GM23248 (cell line): ENCODE results near the gene UQCRHL.

Experiments
- EZH2 ChIP-seq: fragments of 200-600 bp; sonication (generic); IDR thresholded peaks from 2 replicates; pipeline ENCODE4 v1.6.1; 2018; ENCODE audit warnings: antibody characterized with exemption, mild to moderate bottlenecking; ENCODE audit not compliant: insufficient read depth, poor library complexity, severe bottlenecking
- EZH2phosphoT487 ChIP-seq: fragments of 200-600 bp; sonication (generic); IDR thresholded peaks from 2 replicates; pipeline ENCODE4 v1.6.1; 2018; ENCODE audit warnings: antibody characterized with exemption, moderate library complexity, mild to moderate bottlenecking, low read depth; ENCODE audit not compliant: insufficient read depth

DNA sequence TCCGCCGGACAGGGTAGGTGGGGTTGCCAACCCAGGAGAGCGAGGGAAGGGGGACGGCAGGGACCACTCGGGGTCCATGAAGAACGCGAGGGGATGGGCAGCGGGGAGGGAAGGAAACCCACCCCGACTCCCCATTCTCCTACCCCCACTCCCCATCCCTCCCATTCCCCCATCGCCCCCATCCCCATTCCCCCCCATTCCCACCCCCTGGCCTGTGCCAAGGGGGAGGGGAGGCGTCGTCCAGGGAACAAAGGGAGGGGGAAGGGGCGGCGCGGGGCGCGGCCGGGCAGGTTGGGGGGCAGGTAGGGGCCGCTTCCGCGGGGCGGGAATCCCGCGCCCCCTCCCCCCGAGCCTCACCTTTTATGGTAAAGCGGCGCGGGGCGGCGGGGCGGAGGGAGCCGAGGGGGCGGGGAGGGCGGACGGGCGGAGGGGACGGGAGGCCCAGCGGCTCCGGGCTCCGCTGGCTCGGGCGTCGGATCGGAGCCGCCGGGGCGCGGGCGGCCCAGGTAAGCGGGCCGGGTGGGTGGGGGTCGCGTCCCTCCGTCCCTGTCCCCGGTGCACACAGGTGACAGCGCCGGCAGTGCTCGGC, 49.0 kb downstream of the UQCRHL start, which contains the start of gene FBLIM1:
- TF ChIP-seq EZH2 (no peak), EZH2phosphoT487 (no peak)
